H1 (cell line): Measurements from ENCODE around the gene RTN4RL1. TPM values are rescaled to one million over a fixed set of nuclear protein-coding genes. Genes with fewer than 3 reads are reported as not detected.

Experiments
- POU5F1 ChIP-seq: IDR thresholded peaks from 2 replicates; pipeline ENCODE4 v1.6.1; 2011; ENCODE audit warnings: low read depth, mild to moderate bottlenecking, low read length, moderate library complexity
- SIN3A ChIP-seq, 2 experiments: IDR thresholded peaks in 1 of 2; conservative IDR thresholded peaks in 1 of 2; 2 replicates each; pipeline ENCODE4 v1.6.1; 2011 to 2012; ENCODE audit warnings: low read length in 2 of 2, improper control_type of control experiment in 1 of 2, low read depth in 1 of 2, mild to moderate bottlenecking in 1 of 2
- SP2 ChIP-seq: IDR thresholded peaks from 2 replicates; pipeline ENCODE4 v1.6.1; 2012; ENCODE audit warnings: mild to moderate bottlenecking, low read length, inconsistent platforms
- SP4 ChIP-seq: IDR thresholded peaks from 2 replicates; pipeline ENCODE4 v1.6.1; 2012; ENCODE audit warnings: low read length, inconsistent platforms
- SUZ12 ChIP-seq: fragments of 200-600 bp; sonication (generic); IDR thresholded peaks from 2 replicates; pipeline ENCODE4 v1.6.1; 2012; ENCODE audit warnings: mild to moderate bottlenecking, inconsistent platforms, low read length, moderate library complexity, mixed read lengths
- TAF1 ChIP-seq: IDR thresholded peaks from 2 replicates; pipeline ENCODE4 v1.6.1; 2011; ENCODE audit warnings: mild to moderate bottlenecking, low read depth, low read length
- TAF7 ChIP-seq: optimal IDR thresholded peaks from 2 replicates; pipeline ENCODE3; 2011; ENCODE audit warnings: low read depth, mild to moderate bottlenecking, inconsistent platforms, low read length, moderate library complexity, borderline replicate concordance
- ZNF274 ChIP-seq: IDR thresholded peaks from 2 replicates; pipeline ENCODE4 v1.7.0; 2012; ENCODE audit warnings: low read length, borderline replicate concordance; ENCODE audit errors: extremely low read depth
- polyA plus RNA-seq, 7 experiments: library from polyadenylated mRNA; depleted of rRNA in 3 of 7; stranded (reverse) in 5 of 7; unstranded in 2 of 7; fragments of >200 nt in 5 of 7; fragments of 200-250 nt in 2 of 7; gene quantifications; 1 replicate in 5 of 7; 2 replicates in 1 of 7; 4 replicates in 1 of 7; pipeline versions ENCODE4 v1.2.1 to v1.2.3, GENCODE V29; 2011 to 2013; ENCODE audit warnings: missing spikeins in 2 of 7, mixed read lengths in 2 of 7
- total RNA-seq: library from RNA; stranded (reverse); fragmentation: NEBNext Ultra II Directional; extraction: Animal tissue kit (Norgen Biotek cat#: 25700); gene quantifications from 2 replicates; pipeline ENCODE4 v1.2.1, GENCODE V29; 2021
- TF ChIP-seq, protein P1 (sequence below): fragments of 300-600 bp; sonication (generic); IDR thresholded peaks from 2 replicates; pipeline ENCODE4 v1.7.1; 2012; ENCODE audit warnings: low read length, moderate library complexity, mild to moderate bottlenecking, inconsistent platforms; ENCODE audit not compliant: insufficient replicate concordance

RTN4RL1 gene
- total and polyA plus RNA-seq, 2 of the 8 experiments (the other 6 are each of a cell fraction or from before 2014, with no cell fraction given) = 0.09 TPM; not detected in 1

DNA sequence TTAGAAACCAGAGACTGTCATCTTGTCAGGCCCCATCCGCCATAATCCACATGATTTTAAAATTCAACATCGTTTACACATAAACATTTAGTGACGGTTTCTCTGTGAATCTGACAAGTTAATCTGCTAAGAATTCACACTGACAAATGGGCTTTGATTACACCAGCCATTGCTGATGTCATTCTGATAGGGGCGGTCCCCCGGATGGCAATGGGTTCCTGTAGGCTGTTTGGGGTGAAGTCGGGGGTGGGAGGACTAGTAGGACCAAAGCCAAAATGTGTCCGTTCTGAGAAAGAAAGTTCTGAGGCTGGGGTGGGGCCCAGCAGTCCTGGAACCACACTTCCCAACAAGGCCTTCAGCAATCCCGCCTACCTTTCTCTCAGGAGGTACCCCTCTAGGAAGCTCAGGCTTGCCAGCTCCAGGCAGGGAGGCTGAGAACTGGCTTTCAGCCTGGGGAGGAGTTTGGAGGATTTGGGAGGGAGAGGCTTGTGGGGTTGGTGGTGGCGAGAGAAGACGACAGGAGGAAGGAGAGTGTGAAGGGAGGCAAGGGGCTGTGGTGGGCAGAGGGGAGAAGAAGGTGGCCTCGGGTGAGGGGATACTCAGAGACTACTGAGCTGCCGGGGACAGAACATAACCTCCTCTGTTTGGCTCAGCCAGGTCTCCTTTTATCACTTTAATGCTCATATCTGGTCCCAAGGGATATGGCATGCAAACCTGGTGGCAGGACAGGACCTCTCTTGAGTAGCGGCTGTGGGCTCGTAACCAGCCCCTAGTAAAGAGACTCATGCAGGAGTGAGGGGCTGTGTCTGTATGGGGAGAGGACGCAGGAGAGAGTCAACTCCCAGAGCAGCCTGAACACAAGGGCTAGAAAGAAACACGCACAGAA lies 38.4 kb upstream of the RTN4RL1 start (continued):
- TF ChIP-seq, protein P1, sequence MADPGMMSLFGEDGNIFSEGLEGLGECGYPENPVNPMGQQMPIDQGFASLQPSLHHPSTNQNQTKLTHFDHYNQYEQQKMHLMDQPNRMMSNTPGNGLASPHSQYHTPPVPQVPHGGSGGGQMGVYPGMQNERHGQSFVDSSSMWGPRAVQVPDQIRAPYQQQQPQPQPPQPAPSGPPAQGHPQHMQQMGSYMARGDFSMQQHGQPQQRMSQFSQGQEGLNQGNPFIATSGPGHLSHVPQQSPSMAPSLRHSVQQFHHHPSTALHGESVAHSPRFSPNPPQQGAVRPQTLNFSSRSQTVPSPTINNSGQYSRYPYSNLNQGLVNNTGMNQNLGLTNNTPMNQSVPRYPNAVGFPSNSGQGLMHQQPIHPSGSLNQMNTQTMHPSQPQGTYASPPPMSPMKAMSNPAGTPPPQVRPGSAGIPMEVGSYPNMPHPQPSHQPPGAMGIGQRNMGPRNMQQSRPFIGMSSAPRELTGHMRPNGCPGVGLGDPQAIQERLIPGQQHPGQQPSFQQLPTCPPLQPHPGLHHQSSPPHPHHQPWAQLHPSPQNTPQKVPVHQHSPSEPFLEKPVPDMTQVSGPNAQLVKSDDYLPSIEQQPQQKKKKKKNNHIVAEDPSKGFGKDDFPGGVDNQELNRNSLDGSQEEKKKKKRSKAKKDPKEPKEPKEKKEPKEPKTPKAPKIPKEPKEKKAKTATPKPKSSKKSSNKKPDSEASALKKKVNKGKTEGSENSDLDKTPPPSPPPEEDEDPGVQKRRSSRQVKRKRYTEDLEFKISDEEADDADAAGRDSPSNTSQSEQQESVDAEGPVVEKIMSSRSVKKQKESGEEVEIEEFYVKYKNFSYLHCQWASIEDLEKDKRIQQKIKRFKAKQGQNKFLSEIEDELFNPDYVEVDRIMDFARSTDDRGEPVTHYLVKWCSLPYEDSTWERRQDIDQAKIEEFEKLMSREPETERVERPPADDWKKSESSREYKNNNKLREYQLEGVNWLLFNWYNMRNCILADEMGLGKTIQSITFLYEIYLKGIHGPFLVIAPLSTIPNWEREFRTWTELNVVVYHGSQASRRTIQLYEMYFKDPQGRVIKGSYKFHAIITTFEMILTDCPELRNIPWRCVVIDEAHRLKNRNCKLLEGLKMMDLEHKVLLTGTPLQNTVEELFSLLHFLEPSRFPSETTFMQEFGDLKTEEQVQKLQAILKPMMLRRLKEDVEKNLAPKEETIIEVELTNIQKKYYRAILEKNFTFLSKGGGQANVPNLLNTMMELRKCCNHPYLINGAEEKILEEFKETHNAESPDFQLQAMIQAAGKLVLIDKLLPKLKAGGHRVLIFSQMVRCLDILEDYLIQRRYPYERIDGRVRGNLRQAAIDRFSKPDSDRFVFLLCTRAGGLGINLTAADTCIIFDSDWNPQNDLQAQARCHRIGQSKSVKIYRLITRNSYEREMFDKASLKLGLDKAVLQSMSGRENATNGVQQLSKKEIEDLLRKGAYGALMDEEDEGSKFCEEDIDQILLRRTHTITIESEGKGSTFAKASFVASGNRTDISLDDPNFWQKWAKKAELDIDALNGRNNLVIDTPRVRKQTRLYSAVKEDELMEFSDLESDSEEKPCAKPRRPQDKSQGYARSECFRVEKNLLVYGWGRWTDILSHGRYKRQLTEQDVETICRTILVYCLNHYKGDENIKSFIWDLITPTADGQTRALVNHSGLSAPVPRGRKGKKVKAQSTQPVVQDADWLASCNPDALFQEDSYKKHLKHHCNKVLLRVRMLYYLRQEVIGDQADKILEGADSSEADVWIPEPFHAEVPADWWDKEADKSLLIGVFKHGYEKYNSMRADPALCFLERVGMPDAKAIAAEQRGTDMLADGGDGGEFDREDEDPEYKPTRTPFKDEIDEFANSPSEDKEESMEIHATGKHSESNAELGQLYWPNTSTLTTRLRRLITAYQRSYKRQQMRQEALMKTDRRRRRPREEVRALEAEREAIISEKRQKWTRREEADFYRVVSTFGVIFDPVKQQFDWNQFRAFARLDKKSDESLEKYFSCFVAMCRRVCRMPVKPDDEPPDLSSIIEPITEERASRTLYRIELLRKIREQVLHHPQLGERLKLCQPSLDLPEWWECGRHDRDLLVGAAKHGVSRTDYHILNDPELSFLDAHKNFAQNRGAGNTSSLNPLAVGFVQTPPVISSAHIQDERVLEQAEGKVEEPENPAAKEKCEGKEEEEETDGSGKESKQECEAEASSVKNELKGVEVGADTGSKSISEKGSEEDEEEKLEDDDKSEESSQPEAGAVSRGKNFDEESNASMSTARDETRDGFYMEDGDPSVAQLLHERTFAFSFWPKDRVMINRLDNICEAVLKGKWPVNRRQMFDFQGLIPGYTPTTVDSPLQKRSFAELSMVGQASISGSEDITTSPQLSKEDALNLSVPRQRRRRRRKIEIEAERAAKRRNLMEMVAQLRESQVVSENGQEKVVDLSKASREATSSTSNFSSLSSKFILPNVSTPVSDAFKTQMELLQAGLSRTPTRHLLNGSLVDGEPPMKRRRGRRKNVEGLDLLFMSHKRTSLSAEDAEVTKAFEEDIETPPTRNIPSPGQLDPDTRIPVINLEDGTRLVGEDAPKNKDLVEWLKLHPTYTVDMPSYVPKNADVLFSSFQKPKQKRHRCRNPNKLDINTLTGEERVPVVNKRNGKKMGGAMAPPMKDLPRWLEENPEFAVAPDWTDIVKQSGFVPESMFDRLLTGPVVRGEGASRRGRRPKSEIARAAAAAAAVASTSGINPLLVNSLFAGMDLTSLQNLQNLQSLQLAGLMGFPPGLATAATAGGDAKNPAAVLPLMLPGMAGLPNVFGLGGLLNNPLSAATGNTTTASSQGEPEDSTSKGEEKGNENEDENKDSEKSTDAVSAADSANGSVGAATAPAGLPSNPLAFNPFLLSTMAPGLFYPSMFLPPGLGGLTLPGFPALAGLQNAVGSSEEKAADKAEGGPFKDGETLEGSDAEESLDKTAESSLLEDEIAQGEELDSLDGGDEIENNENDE = no peak
- no peak for TF ChIP-seq TAF1
- TF ChIP-seq SP2 = no peak
- TF ChIP-seq SP4 = no peak
- no peak for TF ChIP-seq SIN3A (conservative IDR thresholded peaks at IDR 0.05 in 1 of 2, IDR thresholded peaks at IDR 0.05 in 1 of 2; ENCODE audit: low read depth in 1 of 2, low read length in 2 of 2)
- no peak for TF ChIP-seq SUZ12
- TF ChIP-seq TAF7 = no peak
- no peak for TF ChIP-seq POU5F1
- no peak for TF ChIP-seq ZNF274
